GM12878 (cell line): Measurements from ENCODE around the gene DSC2. TPM values are rescaled to one million over a fixed set of nuclear protein-coding genes. Genes with fewer than 3 reads are reported as not detected.

Experiments used
- ATAC-seq: fragments of 200-7000 bp; cut with Tn5 transposase; 3 replicates; pipeline ENCODE4 v1.9.1; 2020; ENCODE audit warnings: mild to moderate bottlenecking, moderate library complexity
- BruUV-seq: library from RNA; stranded (reverse); fragments of 400-500 nt; replicated peaks from 2 replicates; lab custom pipeline; 2021; lab: Mats Ljungman, UMichigan
- CTCF ChIA-PET: fragments of 300-600 bp; sonication (Branson Sonifier 250); formaldehyde crosslinking; extraction: SDS; loops from one replicate; lab custom pipeline; 2021; ENCODE audit warnings: inconsistent platforms; lab: Yijun Ruan, JAX
- POLR2A ChIA-PET: fragments of 350-600 bp; formaldehyde crosslinking; extraction: SDS; loops from one replicate; lab custom pipeline; 2021; ENCODE audit warnings: inconsistent platforms; lab: Charles Lee
- RAD21 ChIA-PET: fragments of 300-600 bp; sonication (Branson Sonifier 250); formaldehyde crosslinking; loops from one replicate; lab custom pipeline; 2023; ENCODE audit warnings: antibody characterized with exemption; ENCODE audit not compliant: unreplicated experiment; lab: Charles Lee
- SMC1A ChIA-PET: fragments of 300-600 bp; sonication (Branson Sonifier 250); formaldehyde crosslinking; loops from one replicate; lab custom pipeline; 2023; ENCODE audit not compliant: unreplicated experiment, uncharacterized antibody; lab: Charles Lee
- DNase-seq: peaks from one replicate; pipeline ENCODE4 v3.0.0-alpha.2; 2011; ENCODE audit warnings: low read depth, low spot score
- FAIRE-seq: peaks from 3 replicates; lab custom pipeline; 2011; peaks lifted over from hg19 to GRCh38; lab: Jason Lieb, UNC
- H2AFZ ChIP-seq: 2 replicates; pipeline ENCODE4 v1.6.0; 2011; ENCODE audit warnings: low read depth, low read length, control low read depth; ENCODE audit not compliant: control insufficient read depth
- H3K27ac ChIP-seq: 2 replicates; pipeline ENCODE4 v1.5.1; 2011; ENCODE audit warnings: control low read depth; ENCODE audit not compliant: control insufficient read depth, insufficient read depth
- H3K27me3 ChIP-seq, 2 experiments: replicated peaks in 1 of 2; 2 replicates each; pipeline versions ENCODE4 v1.6.0 to v1.6.1; 2011; ENCODE audit warnings: low read length in 1 of 2; ENCODE audit not compliant: control insufficient read depth in 2 of 2, insufficient read depth in 2 of 2
- H3K36me3 ChIP-seq, 2 experiments: 2 replicates each; pipeline ENCODE4 v1.5.1; 2011; ENCODE audit warnings: low read length in 1 of 2; ENCODE audit not compliant: control insufficient read depth in 2 of 2, insufficient read depth in 2 of 2
- H3K4me1 ChIP-seq: 2 replicates; pipeline ENCODE4 v1.6.1; 2011; ENCODE audit warnings: mild to moderate bottlenecking, low read length, moderate library complexity, mixed read lengths; ENCODE audit not compliant: control insufficient read depth, insufficient read depth
- H3K4me2 ChIP-seq: 2 replicates; pipeline ENCODE4 v1.6.0; 2011; ENCODE audit warnings: control low read depth; ENCODE audit not compliant: control insufficient read depth, insufficient read depth
- H3K4me3 ChIP-seq: fragments of 200-600 bp; sonication (generic); 2 replicates; pipeline ENCODE4 v1.5.1; 2016
- H3K79me2 ChIP-seq: 2 replicates; pipeline ENCODE4 v1.6.0; 2011; ENCODE audit warnings: low read length; ENCODE audit not compliant: control insufficient read depth, insufficient read depth
- H3K9ac ChIP-seq: 2 replicates; pipeline ENCODE4 v1.8.0; 2011; ENCODE audit warnings: low read length, control low read depth, mixed read lengths; ENCODE audit not compliant: control insufficient read depth, insufficient read depth
- H3K9me3 ChIP-seq: replicated peaks from 3 replicates; pipeline ENCODE4 v1.5.1; 2011; ENCODE audit warnings: mild to moderate bottlenecking, low read length; ENCODE audit not compliant: control insufficient read depth, insufficient read depth
- H4K20me1 ChIP-seq: 2 replicates; pipeline ENCODE4 v1.6.0; 2011; ENCODE audit not compliant: control insufficient read depth, insufficient read depth
- ASH2L ChIP-seq: fragments of 300-600, 200-600 bp; sonication (generic); IDR thresholded peaks from 2 replicates; pipeline ENCODE4 v1.6.1; 2017; ENCODE audit warnings: low read depth, mild to moderate bottlenecking, borderline replicate concordance
- BACH1 ChIP-seq: fragments of 450-650 bp; IDR thresholded peaks from 2 replicates; pipeline ENCODE4 v1.6.1; 2017; ENCODE audit warnings: mild to moderate bottlenecking, borderline replicate concordance
- CBFB ChIP-seq: IDR thresholded peaks from 2 replicates; pipeline ENCODE4 v1.6.1; 2016; ENCODE audit warnings: antibody characterized with exemption, low read depth
- HSF1 ChIP-seq: fragments of 150-350 bp; IDR thresholded peaks from 2 replicates; pipeline ENCODE4 v1.6.1; 2014; ENCODE audit warnings: mild to moderate bottlenecking, low read depth, low read length
- MEF2A ChIP-seq: IDR thresholded peaks from 2 replicates; pipeline ENCODE4 v1.6.1; 2011; ENCODE audit warnings: low read depth, mild to moderate bottlenecking, low read length, moderate library complexity; ENCODE audit not compliant: insufficient read depth
- MXI1 ChIP-seq: fragments of 150-350 bp; IDR thresholded peaks from 2 replicates; pipeline ENCODE4 v1.6.1; 2011; ENCODE audit warnings: low read depth, mild to moderate bottlenecking, inconsistent platforms, low read length, improper control_type of control experiment
- NR2F1 ChIP-seq: fragments of 450-650 bp; conservative IDR thresholded peaks from 2 replicates; pipeline ENCODE4 v1.6.1; 2017; ENCODE audit warnings: mild to moderate bottlenecking
- REST ChIP-seq: IDR thresholded peaks from 2 replicates; pipeline ENCODE4 v1.6.1; 2012; ENCODE audit warnings: mild to moderate bottlenecking, low read depth, low read length
- ZNF384 ChIP-seq: IDR thresholded peaks from 2 replicates; pipeline ENCODE4 v1.6.1; 2012; ENCODE audit warnings: low read depth, mild to moderate bottlenecking, low read length, improper control_type of control experiment, borderline replicate concordance
- ZNF622 ChIP-seq: fragments of 450-650 bp; IDR thresholded peaks from 2 replicates; pipeline ENCODE4 v1.6.1; 2017; ENCODE audit warnings: mild to moderate bottlenecking, inconsistent platforms
- WGBS: methylation state at CpG from one replicate; pipeline ENCODE4 v1.1.6; 2016; ENCODE audit warnings: low lambda C conversion rate; ENCODE audit not compliant: insufficient replicate concordance, insufficient coverage; ENCODE audit errors: missing lambda C conversion rate; 5-methylcytosine and 5-hydroxymethylcytosine counted together
- in situ Hi-C: fragments of 300-500 bp; cut with MboI; formaldehyde crosslinking; loops from 9 replicates; pipeline ENCODE4 v1.14.3; 2018; ENCODE audit warnings: mixed read lengths
- intact Hi-C: fragments of 100-400 bp; cut with micrococcal nuclease; formaldehyde crosslinking; loops from one replicate; pipeline ENCODE4 v1.14.2; 2022; ENCODE audit not compliant: unreplicated experiment
- polyA plus RNA-seq, 11 experiments: library from polyadenylated mRNA; depleted of rRNA in 4 of 11; unstranded in 6 of 11; stranded (reverse) in 5 of 11; fragments of >200 nt; fragmentation: Nextera tagmentation in 4 of 11; fragmentation: Illumina TruSeq in 1 of 11; extraction: Ambion mirVana in 4 of 11; extraction: Trizol in 1 of 11; gene quantifications; 1 replicate in 1 of 11; 2 replicates in 10 of 11; pipeline versions ENCODE4 v1.2.1 to v1.2.3, GENCODE V29; 2011 to 2016; ENCODE audit warnings: inconsistent platforms in 2 of 11, missing spikeins in 2 of 11, low read depth in 1 of 11
- total RNA-seq, 4 experiments: library from RNA; depleted of rRNA in 3 of 4; stranded (reverse); fragments of >200 nt in 3 of 4; fragmentation: Illumina TruSeq in 1 of 4; extraction: Trizol in 1 of 4; gene quantifications; 2 replicates each; pipeline versions ENCODE4 v1.2.1 to v1.2.3, GENCODE V29; 2013 to 2021

Gene DSC2
- total and polyA plus RNA-seq, 10 of the 15 experiments (the other 5 are each of a cell fraction or from before 2014, with no cell fraction given) = 1.2 to 4.9 (median 3.0) TPM; not detected in 1

GRCh38 chr18:31049189-31049588, 53.0 kb downstream of the DSC2 start (continued):
- TF ChIP-seq REST (no peak), ZNF622 (no peak), MXI1 (no peak), NR2F1 (no peak), MEF2A (no peak), CBFB (no peak)

GRCh38 chr18:31048216-31048615, 54.0 kb downstream of the DSC2 start:
- POLR2A ChIA-PET = no interaction called here
- DNase-seq = no peak
- no peak for FAIRE-seq

More at GRCh38 chr18:31048216-31048615, 54.0 kb downstream of the DSC2 start:
- Histone ChIP-seq H4K20me1 (no peaks in the 10 kb centered on the region), H3K36me3 (no peaks in the 10 kb centered on the region), H3K27ac (no peak overlapping the region), H3K4me3 (no peak overlapping the region), H3K27me3 (peaks cover 0 to 2% of the 10 kb centered on the region in 2 experiments; a peak in 2 of 4 replicates), H3K4me1 (no peaks in the 10 kb centered on the region), H3K9ac (no peak overlapping the region), H3K79me2 (no peaks in the 10 kb centered on the region), H3K9me3 (no peaks in the 10 kb centered on the region), H2AFZ (no peak overlapping the region), H3K4me2 (no peak overlapping the region)
- SMC1A ChIA-PET = no interaction called here
- intact Hi-C loops (no loop called here), in situ Hi-C loops (no loop called here)
- TF ChIP-seq ZNF384 (no peak), NR2F1 (no peak), ASH2L (no peak), HSF1 (no peak), BACH1 (no peak)
- CTCF ChIA-PET = no interaction called here
- RAD21 ChIA-PET = no interaction called here
- ATAC-seq = no peak
- no TSS peak for BruUV-seq
- 2% methylated on average over 2 of the region's 2 CpGs for WGBS
